ENCODE measurements around the gene SEZ6L. TPM values are rescaled to one million over a fixed set of nuclear protein-coding genes. Genes with fewer than 3 reads are reported as not detected.
A peak's percentile ranks its signal among the peaks of the same experiment; 100 is the strongest.
"Not testable (repeated sequence)": the region's sequence is repeated elsewhere in the genome, so short reads cannot be mapped to it uniquely, and the experiment has no call there.

SEZ6L gene
- total RNA-seq, 4 donors from 2014 or later, result 0.27 to 0.57 TPM; not detected in 2

GRCh38 chr22:26395926-26396325 lies 226.7 kb downstream of the SEZ6L start:
- no peak for DNase-seq
- H3K27me3 ChIP-seq, result no peaks in the 10 kb centered on the region

GRCh38 chr22:26398741-26399153 lies 229.5 kb downstream of the SEZ6L start:
- TF ChIP-seq CTCF (IDR thresholded peaks at IDR 0.05), result peak; percentile 24 to 71 (median 63)
- no peak for TF ChIP-seq POLR2A (IDR thresholded peaks at IDR 0.05)
- Histone ChIP-seq H3K36me3 (no peaks in the 10 kb centered on the region), H3K4me1 (no peaks in the 10 kb centered on the region), H3K4me3 (no peak overlapping the region), H3K27ac (no peak overlapping the region), H3K9me3 (no peaks in the 10 kb centered on the region), H3K27me3 (no peaks in the 10 kb centered on the region)
- DNase-seq, result peak; percentile 39 to 74 (median 53)

More at GRCh38 chr22:26395926-26396325, 226.7 kb downstream of the SEZ6L start:
- H3K4me3 ChIP-seq, result no peak overlapping the region
- TF ChIP-seq POLR2A (IDR thresholded peaks at IDR 0.05) (no peak), CTCF (IDR thresholded peaks at IDR 0.05) (no peak)
- no peaks in the 10 kb centered on the region for H3K9me3 ChIP-seq
- no peaks in the 10 kb centered on the region for H3K4me1 ChIP-seq
- H3K27ac ChIP-seq, result no peak overlapping the region
- H3K36me3 ChIP-seq, result no peaks in the 10 kb centered on the region

- Histone ChIP-seq H3K9me3 (no peaks in the 10 kb centered on the region), H3K4me3 (no peak overlapping the region), H3K36me3 (no peaks in the 10 kb centered on the region), H3K4me1 (no peaks in the 10 kb centered on the region), H3K27ac (no peak overlapping the region), H3K27me3 (no peaks in the 10 kb centered on the region)
- TF ChIP-seq CTCF (IDR thresholded peaks at IDR 0.05) (no peak), POLR2A (IDR thresholded peaks at IDR 0.05) (no peak)
- DNase-seq, result no peak
Measured at GRCh38 chr22:26399289-26399688, 230.0 kb downstream of the SEZ6L start.

- TF ChIP-seq CTCF (IDR thresholded peaks at IDR 0.05) (no peak), POLR2A (IDR thresholded peaks at IDR 0.05) (no peak)
- H3K36me3 ChIP-seq, result no peaks in the 10 kb centered on the region
Measured at GRCh38 chr22:26401726-26402125, 232.5 kb downstream of the SEZ6L start.

GRCh38 chr22:26404851-26405421 lies 235.7 kb downstream of the SEZ6L start:
- H3K27me3 ChIP-seq, result no peaks in the 10 kb centered on the region
- no peaks in the 10 kb centered on the region for H3K36me3 ChIP-seq
- no peak overlapping the region for H3K27ac ChIP-seq
- no peak for DNase-seq
- TF ChIP-seq POLR2A (IDR thresholded peaks at IDR 0.05) (no peak), CTCF (IDR thresholded peaks at IDR 0.05) (no peak)
- H3K4me3 ChIP-seq, result no peak overlapping the region
- H3K4me1 ChIP-seq, result no peaks in the 10 kb centered on the region
- H3K9me3 ChIP-seq, result no peaks in the 10 kb centered on the region

More at GRCh38 chr22:26401726-26402125, 232.5 kb downstream of the SEZ6L start:
- no peaks in the 10 kb centered on the region for H3K4me1 ChIP-seq
- no peaks in the 10 kb centered on the region for H3K9me3 ChIP-seq
- no peak for DNase-seq
- H3K4me3 ChIP-seq, result no peak overlapping the region
- H3K27ac ChIP-seq, result no peak overlapping the region
- no peaks in the 10 kb centered on the region for H3K27me3 ChIP-seq

- DNase-seq, result no peak
- TF ChIP-seq CTCF (IDR thresholded peaks at IDR 0.05), result no peak
- TF ChIP-seq POLR2A (IDR thresholded peaks at IDR 0.05), result no peak
Measured at GRCh38 chr22:26406118-26406517, 236.9 kb downstream of the SEZ6L start.

GRCh38 chr22:26408562-26409220 lies 239.4 kb downstream of the SEZ6L start:
- not testable (repeated sequence) for H3K4me1 ChIP-seq, H3K36me3 ChIP-seq, H3K4me3 ChIP-seq, H3K27ac ChIP-seq, DNase-seq, H3K9me3 ChIP-seq, H3K27me3 ChIP-seq

More at GRCh38 chr22:26406118-26406517, 236.9 kb downstream of the SEZ6L start:
- Histone ChIP-seq H3K27me3 (no peaks in the 10 kb centered on the region), H3K27ac (no peak overlapping the region), H3K36me3 (no peaks in the 10 kb centered on the region), H3K4me3 (no peak overlapping the region), H3K4me1 (no peaks in the 10 kb centered on the region), H3K9me3 (no peaks in the 10 kb centered on the region)
